Mesenchymal stem cell (in vitro differentiated cells and primary cell): ENCODE data around the gene ATP13A3.

Experiments
- DNase-seq: peaks from one replicate; pipeline ENCODE4 v3.0.0-alpha.2; 2013
- H2AFZ ChIP-seq: one replicate; pipeline ENCODE4 v1.6.1; 2013; ENCODE audit warnings: low read depth, mild to moderate bottlenecking, control low read depth, inconsistent platforms, low read length, moderate library complexity
- H2AK5ac ChIP-seq: 2 replicates; pipeline ENCODE4 v1.6.1; 2013; ENCODE audit warnings: low read length, moderate library complexity, mild to moderate bottlenecking, inconsistent platforms; ENCODE audit not compliant: severe bottlenecking
- H2BK120ac ChIP-seq: one replicate; pipeline ENCODE4 v1.6.1; 2013; ENCODE audit warnings: low read depth, mild to moderate bottlenecking, inconsistent platforms, low read length, moderate library complexity
- H2BK12ac ChIP-seq, 2 experiments: one replicate each; pipeline ENCODE4 v1.6.1; 2013; ENCODE audit warnings: inconsistent platforms in 2 of 2, low read length in 2 of 2, mild to moderate bottlenecking in 2 of 2, moderate library complexity in 2 of 2, control low read depth in 1 of 2
- H2BK15ac ChIP-seq: one replicate; pipeline ENCODE4 v1.6.1; 2013; ENCODE audit warnings: mild to moderate bottlenecking, low read depth, inconsistent platforms; ENCODE audit not compliant: poor library complexity, severe bottlenecking
- H2BK5ac ChIP-seq: 2 replicates; pipeline ENCODE4 v1.6.1; 2013; ENCODE audit warnings: low read depth, mild to moderate bottlenecking, low read length, control low read depth, inconsistent platforms; ENCODE audit not compliant: poor library complexity, severe bottlenecking
- H3K14ac ChIP-seq, 2 experiments: one replicate each; pipeline ENCODE4 v1.6.1; 2013; ENCODE audit warnings: inconsistent platforms in 2 of 2, low read length in 2 of 2, control low read depth in 1 of 2, mild to moderate bottlenecking in 1 of 2, moderate library complexity in 1 of 2
- H3K18ac ChIP-seq, 2 experiments: one replicate each; pipeline ENCODE4 v1.6.1; 2013; ENCODE audit warnings: inconsistent platforms in 2 of 2, low read length in 2 of 2, control low read depth in 1 of 2, low read depth in 1 of 2, mild to moderate bottlenecking in 1 of 2
- H3K23ac ChIP-seq, 2 experiments: one replicate each; pipeline ENCODE4 v1.6.1; 2013; ENCODE audit warnings: inconsistent platforms in 2 of 2, low read length in 2 of 2, mild to moderate bottlenecking in 2 of 2, moderate library complexity in 2 of 2, control low read depth in 1 of 2
- H3K27ac ChIP-seq: 2 replicates; pipeline ENCODE4 v1.5.1; 2013; ENCODE audit warnings: mild to moderate bottlenecking, moderate library complexity, low read length, control low read depth, inconsistent platforms; ENCODE audit not compliant: poor library complexity, severe bottlenecking
- H3K27me3 ChIP-seq, 2 experiments: 2 replicates each; pipeline versions ENCODE4 v1.6.1 to v1.7.0; 2013; ENCODE audit warnings: low read length in 2 of 2, mild to moderate bottlenecking in 2 of 2, moderate library complexity in 2 of 2, control low read depth in 1 of 2, inconsistent platforms in 1 of 2; ENCODE audit not compliant: control insufficient read depth in 1 of 2, insufficient read depth in 1 of 2
- H3K36me3 ChIP-seq, 2 experiments: 2 replicates each; pipeline versions ENCODE4 v1.6.1 to v1.7.0; 2013; ENCODE audit warnings: low read length in 2 of 2, control low read depth in 1 of 2, inconsistent platforms in 1 of 2, low read depth in 1 of 2, mild to moderate bottlenecking in 1 of 2; ENCODE audit not compliant: insufficient read depth in 2 of 2, control insufficient read depth in 1 of 2
- H3K4ac ChIP-seq, 2 experiments: one replicate each; pipeline ENCODE4 v1.6.1; 2013; ENCODE audit warnings: inconsistent platforms in 2 of 2, low read length in 2 of 2, mild to moderate bottlenecking in 2 of 2, moderate library complexity in 2 of 2, control low read depth in 1 of 2, low read depth in 1 of 2
- H3K4me1 ChIP-seq: 2 replicates; pipeline ENCODE4 v1.6.1; 2013; ENCODE audit warnings: low read depth, low read length, control low read depth; ENCODE audit not compliant: control insufficient read depth, insufficient read depth
- H3K4me2 ChIP-seq: 2 replicates; pipeline ENCODE4 v1.6.1; 2013; ENCODE audit warnings: low read length, mild to moderate bottlenecking, inconsistent platforms; ENCODE audit not compliant: poor library complexity, severe bottlenecking
- H3K4me3 ChIP-seq, 2 experiments: 2 replicates each; pipeline versions ENCODE4 v1.5.1 to v1.7.0; 2013; ENCODE audit warnings: low read length in 2 of 2, mild to moderate bottlenecking in 2 of 2, control low read depth in 1 of 2, low read depth in 1 of 2; ENCODE audit not compliant: insufficient read depth in 1 of 2
- H3K79me1 ChIP-seq: replicated peaks from 2 replicates; pipeline ENCODE4 v1.6.1; 2013; ENCODE audit warnings: mild to moderate bottlenecking, control low read depth, low read length, inconsistent platforms; ENCODE audit not compliant: poor library complexity, severe bottlenecking
- H3K9ac ChIP-seq: 2 replicates; pipeline ENCODE4 v1.7.0; 2013; ENCODE audit warnings: mild to moderate bottlenecking, low read length, moderate library complexity
- H3K9me3 ChIP-seq: 2 replicates; pipeline ENCODE4 v1.7.0; 2013; ENCODE audit warnings: mild to moderate bottlenecking, low read length; ENCODE audit not compliant: control insufficient read depth
- H4K8ac ChIP-seq: one replicate; pipeline ENCODE4 v1.6.1; 2013; ENCODE audit warnings: inconsistent platforms, mild to moderate bottlenecking, low read length, moderate library complexity
- H4K91ac ChIP-seq: one replicate; pipeline ENCODE4 v1.6.1; 2013; ENCODE audit warnings: mild to moderate bottlenecking, low read length, inconsistent platforms
- WGBS: methylation state at CpG from one replicate; pipeline ENCODE4 v1.1.7; 2013; ENCODE audit warnings: mixed read lengths; 5-methylcytosine and 5-hydroxymethylcytosine counted together

Gene ATP13A3

GRCh38 chr3:194375473-194376240 is 111.1 kb downstream of the ATP13A3 start:
- no peaks in the 10 kb centered on the region for H3K79me1 ChIP-seq
- DNase-seq, result peak; percentile 67
- peak overlapping the region; percentile 31 for H4K91ac ChIP-seq
- peak overlapping the region; percentile 49 to 67 for H3K18ac ChIP-seq
- H3K23ac ChIP-seq, result no peak overlapping the region
- peak overlapping the region; percentile 43 for H2AFZ ChIP-seq
- peak overlapping the region; percentile 79 for H4K8ac ChIP-seq
- H3K9ac ChIP-seq, result no peak overlapping the region
- peak overlapping the region; percentile 20 for H3K4me2 ChIP-seq
- peaks cover 34 to 42% of the 10 kb centered on the region in 2 experiments for H3K27me3 ChIP-seq
- H3K4ac ChIP-seq, result no peak overlapping the region
- no peak overlapping the region for H3K14ac ChIP-seq
- WGBS, result 45% methylated on average over 13 of the region's 15 CpGs
- H3K27ac ChIP-seq, result no peak overlapping the region
- no peak overlapping the region for H2BK12ac ChIP-seq
- no peak overlapping the region for H2BK5ac ChIP-seq
- no peak overlapping the region for H2BK120ac ChIP-seq
- no peaks in the 10 kb centered on the region for H3K9me3 ChIP-seq
- no peak overlapping the region for H3K4me3 ChIP-seq
- no peaks in the 10 kb centered on the region for H3K36me3 ChIP-seq
- no peak overlapping the region for H2AK5ac ChIP-seq
- peak overlapping the region; percentile 50 for H2BK15ac ChIP-seq
- H3K4me1 ChIP-seq, result no peaks in the 10 kb centered on the region

GRCh38 chr3:194374935-194375334 is 111.9 kb downstream of the ATP13A3 start:
- no peak for DNase-seq
- Histone ChIP-seq H2AFZ (no peak overlapping the region), H3K14ac (no peak overlapping the region), H3K36me3 (no peaks in the 10 kb centered on the region), H2BK15ac (no peak overlapping the region), H3K27me3 (peaks cover 33 to 38% of the 10 kb centered on the region in 2 experiments), H3K79me1 (no peaks in the 10 kb centered on the region), H3K9me3 (no peaks in the 10 kb centered on the region), H4K91ac (no peak overlapping the region), H3K4me3 (no peak overlapping the region), H3K4ac (no peak overlapping the region), H3K27ac (no peak overlapping the region), H3K9ac (no peak overlapping the region), H2BK120ac (no peak overlapping the region), H3K4me2 (no peak overlapping the region), H3K4me1 (no peaks in the 10 kb centered on the region), H2BK5ac (no peak overlapping the region), H3K18ac (no peak overlapping the region), H3K23ac (no peak overlapping the region), H2BK12ac (no peak overlapping the region), H2AK5ac (no peak overlapping the region), H4K8ac (no peak overlapping the region)
- 88% methylated on average over 7 of the region's 10 CpGs for WGBS

- Histone ChIP-seq H3K14ac (no peak overlapping the region), H2AK5ac (no peak overlapping the region)
- 67% methylated on average over 8 of the region's 8 CpGs for WGBS
Measured at GRCh38 chr3:194373899-194374298, 112.9 kb downstream of the ATP13A3 start.

GRCh38 chr3:194373028-194373427 is 113.8 kb downstream of the ATP13A3 start:
- no peak overlapping the region for H3K27ac ChIP-seq
- no peaks in the 10 kb centered on the region for H3K9me3 ChIP-seq
- H2BK5ac ChIP-seq, result no peak overlapping the region
- H2AK5ac ChIP-seq, result no peak overlapping the region
- no peak overlapping the region for H3K9ac ChIP-seq
- H3K18ac ChIP-seq, result no peak overlapping the region
- no peak overlapping the region for H2BK15ac ChIP-seq
- H3K27me3 ChIP-seq, result peaks cover 40 to 42% of the 10 kb centered on the region in 2 experiments
- no peaks in the 10 kb centered on the region for H3K79me1 ChIP-seq
- peaks cover 7% of the 10 kb centered on the region for H3K4me1 ChIP-seq
- no peak overlapping the region for H3K4me2 ChIP-seq
- no peak overlapping the region for H2AFZ ChIP-seq
- no peak overlapping the region for H3K4me3 ChIP-seq
- H2BK12ac ChIP-seq, result no peak overlapping the region
- H3K23ac ChIP-seq, result no peak overlapping the region
- no peak overlapping the region for H4K91ac ChIP-seq
- WGBS, result 95% methylated on average over 12 of the region's 14 CpGs
- no peaks in the 10 kb centered on the region for H3K36me3 ChIP-seq
- H3K14ac ChIP-seq, result no peak overlapping the region
- no peak overlapping the region for H2BK120ac ChIP-seq
- H4K8ac ChIP-seq, result no peak overlapping the region
- DNase-seq, result no peak
- no peak overlapping the region for H3K4ac ChIP-seq

More at GRCh38 chr3:194373899-194374298, 112.9 kb downstream of the ATP13A3 start:
- Histone ChIP-seq H3K4me1 (peaks cover 5% of the 10 kb centered on the region), H4K91ac (no peak overlapping the region), H3K27me3 (peaks cover 38 to 40% of the 10 kb centered on the region in 2 experiments), H2BK5ac (no peak overlapping the region), H2BK15ac (no peak overlapping the region), H3K23ac (no peak overlapping the region), H3K4me2 (no peak overlapping the region), H3K36me3 (no peaks in the 10 kb centered on the region), H3K79me1 (no peaks in the 10 kb centered on the region), H3K4ac (no peak overlapping the region), H3K27ac (no peak overlapping the region), H4K8ac (no peak overlapping the region), H2BK120ac (no peak overlapping the region), H3K9me3 (no peaks in the 10 kb centered on the region), H3K9ac (no peak overlapping the region), H3K18ac (no peak overlapping the region), H2BK12ac (peak overlapping the region in 1 of 2 experiments; percentile 15), H2AFZ (no peak overlapping the region), H3K4me3 (no peak overlapping the region)
- DNase-seq, result no peak
